ENCODE data around the gene MOB3A. TPM values are rescaled to one million over a fixed set of nuclear protein-coding genes. Genes with fewer than 3 reads are reported as not detected.
A peak's percentile ranks its signal among the peaks of the same experiment; 100 is the strongest.

MOB3A gene
- total and polyA plus RNA-seq, 2 experiments from 2014 or later, result 2.9 to 5.9 TPM

GRCh38 chr19:2145831-2146241, 49.7 kb upstream of the MOB3A start:
- Histone ChIP-seq H3K27me3 (ENCODE audit: insufficient read depth) (no peaks in the 10 kb centered on the region), H3K4me1 (ENCODE audit: insufficient read depth) (no peaks in the 10 kb centered on the region; the same call in 1 of the 2 replicates), H3K27ac (ENCODE audit: low read depth) (0 out of 2 replicates have a peak overlapping the region, but pooled peaks have one; percentile 45), H3K36me3 (ENCODE audit: insufficient read depth) (peaks cover 2% of the 10 kb centered on the region; the same call in 1 of the 2 replicates), H4K20me1 (replicated peaks; ENCODE audit: insufficient read depth) (peaks cover 78% of the 10 kb centered on the region), H3K4me3 (no peak overlapping the region), H3K79me2 (replicated peaks; ENCODE audit: insufficient read depth) (peaks cover 100% of the 10 kb centered on the region), H2AFZ (no peak overlapping the region), H3F3A (replicated peaks; ENCODE audit: low read depth) (peaks cover 7% of the 10 kb centered on the region; the same call in 1 of the 2 replicates), H3K4me2 (no peak overlapping the region), H3K9me2 (ENCODE audit: insufficient read depth) (no peaks in the 10 kb centered on the region)
- Mint-ChIP-seq H3K4me3 (no peak overlapping the region), H3K27me3 (ENCODE audit: insufficient read depth, low read depth, poor library complexity) (peaks cover 9% of the 10 kb centered on the region), H3K9me3 (no peaks in the 10 kb centered on the region), H3K27ac (no peak overlapping the region), H3K36me3 (ENCODE audit: low read depth) (peaks cover 21% of the 10 kb centered on the region), H3K4me1 (peaks cover 24% of the 10 kb centered on the region)
- DNase-seq (ENCODE audit: low spot score), result no peak
- peak; percentile 14; the same call in 2 of the 3 replicates for ATAC-seq
- TF ChIP-seq ETS1 (IDR thresholded peaks at IDR 0.05), result no peak
- TF ChIP-seq ZNF462 (CRISPR knock-in tag; IDR thresholded peaks at IDR 0.05), result no peak
- no peak for TF ChIP-seq ZNF114 (CRISPR knock-in tag; IDR thresholded peaks at IDR 0.05)
- TF ChIP-seq REST (IDR thresholded peaks at IDR 0.05; ENCODE audit: unreplicated experiment), result peak; percentile 63
